Keratinocyte (primary cell): ENCODE measurements around the gene SDK2. TPM values are rescaled to one million over a fixed set of nuclear protein-coding genes. Genes with fewer than 3 reads are reported as not detected.

ENCODE experiments used
- DNase-seq: peaks from one replicate; pipeline ENCODE4 v3.0.0-alpha.2; 2011; ENCODE audit warnings: low read depth, missing footprints, low spot score
- FAIRE-seq: peaks from 2 replicates; lab custom pipeline; 2011; peaks lifted over from hg19 to GRCh38; lab: Jason Lieb, UNC
- H2AFZ ChIP-seq: 2 replicates; pipeline ENCODE4 v1.6.0; 2012; ENCODE audit warnings: low read length, control low read depth, inconsistent platforms; ENCODE audit not compliant: control insufficient read depth
- H3K27ac ChIP-seq: 2 replicates; pipeline ENCODE4 v1.5.1; 2011; ENCODE audit warnings: low read length; ENCODE audit not compliant: control insufficient read depth, insufficient read depth
- H3K27me3 ChIP-seq: 3 replicates; pipeline ENCODE4 v1.6.0; 2011; ENCODE audit warnings: low read length; ENCODE audit not compliant: control insufficient read depth, insufficient read depth; ENCODE audit errors: extremely low read depth
- H3K36me3 ChIP-seq, 2 experiments: 2 replicates in 1 of 2; 3 replicates in 1 of 2; pipeline ENCODE4 v1.5.1; 2011; ENCODE audit warnings: low read length in 2 of 2, mild to moderate bottlenecking in 1 of 2; ENCODE audit not compliant: control insufficient read depth in 2 of 2, insufficient read depth in 2 of 2; ENCODE audit errors: extremely low read depth in 1 of 2
- H3K4me1 ChIP-seq: 3 replicates; pipeline ENCODE4 v1.5.1; 2011; ENCODE audit warnings: low read length; ENCODE audit not compliant: control insufficient read depth, insufficient read depth; ENCODE audit errors: extremely low read depth
- H3K4me2 ChIP-seq: 3 replicates; pipeline ENCODE4 v1.6.0; 2011; ENCODE audit warnings: low read depth, low read length; ENCODE audit not compliant: control insufficient read depth, insufficient read depth; ENCODE audit errors: extremely low read depth
- H3K4me3 ChIP-seq, 3 experiments: fragments of 200-600 bp in 1 of 3; sonication (generic) in 1 of 3; 2 replicates in 2 of 3; 3 replicates in 1 of 3; pipeline ENCODE4 v1.5.1; 2011 to 2016; ENCODE audit warnings: low read length in 3 of 3, mild to moderate bottlenecking in 3 of 3, control low read depth in 2 of 3, inconsistent platforms in 1 of 3, low read depth in 1 of 3, mixed read lengths in 1 of 3, mixed run types in 1 of 3, moderate library complexity in 1 of 3; ENCODE audit not compliant: control insufficient read depth in 2 of 3, insufficient read depth in 2 of 3; ENCODE audit errors: extremely low read depth in 1 of 3
- H3K79me2 ChIP-seq: 2 replicates; pipeline ENCODE4 v1.6.0; 2012; ENCODE audit warnings: low read length; ENCODE audit not compliant: control insufficient read depth, insufficient read depth
- H3K9ac ChIP-seq: 3 replicates; pipeline ENCODE4 v1.6.0; 2011; ENCODE audit warnings: low read length; ENCODE audit not compliant: control insufficient read depth, insufficient read depth; ENCODE audit errors: extremely low read depth
- H3K9me1 ChIP-seq: 3 replicates; pipeline ENCODE4 v1.6.0; 2011; ENCODE audit warnings: low read length; ENCODE audit not compliant: control insufficient read depth, insufficient read depth; ENCODE audit errors: extremely low read depth
- H3K9me3 ChIP-seq: 2 replicates; pipeline ENCODE4 v1.5.1; 2012; ENCODE audit warnings: low read depth, low read length; ENCODE audit not compliant: control insufficient read depth
- H4K20me1 ChIP-seq: 3 replicates; pipeline ENCODE4 v1.6.0; 2011; ENCODE audit warnings: low read length; ENCODE audit not compliant: control insufficient read depth, insufficient read depth; ENCODE audit errors: extremely low read depth
- CTCF ChIP-seq, 3 experiments: IDR thresholded peaks in 1 of 3; conservative IDR thresholded peaks in 1 of 3; optimal IDR thresholded peaks in 1 of 3; 2 replicates in 2 of 3; 3 replicates in 1 of 3; pipeline versions ENCODE3 to v1.5.1; 2011; ENCODE audit warnings: low read length in 3 of 3, mild to moderate bottlenecking in 3 of 3, moderate library complexity in 2 of 3, control low read depth in 1 of 3, inconsistent platforms in 1 of 3; ENCODE audit not compliant: insufficient read depth in 2 of 3; ENCODE audit errors: extremely low read depth in 1 of 3
- EZH2 ChIP-seq: IDR thresholded peaks from one replicate; pipeline ENCODE4 v1.6.1; 2012; ENCODE audit warnings: inconsistent platforms, mild to moderate bottlenecking, low read length, moderate library complexity
- dilution Hi-C: fragments of 300-500 bp; cut with MboI; formaldehyde crosslinking; loops from one replicate; pipeline ENCODE4 v1.7.0; 2020; ENCODE audit warnings: low sequenced_read_pairs; ENCODE audit not compliant: extremely low pct_ligation_motif_present
- polyA plus RNA-seq, 5 experiments: library from polyadenylated mRNA; depleted of rRNA in 3 of 5; stranded (reverse) in 3 of 5; stranded (forward) in 1 of 5; unstranded in 1 of 5; fragments of >200 nt; gene quantifications; 1 replicate in 1 of 5; 2 replicates in 3 of 5; 3 replicates in 1 of 5; pipeline versions ENCODE4 v1.2.1 to v1.2.3, GENCODE V29; 2011 to 2012; ENCODE audit warnings: missing spikeins in 2 of 5, low read depth in 1 of 5, low replicate concordance in 1 of 5

The SDK2 gene
- polyA plus RNA-seq, 1 donor (not counting 4 experiments of a cell fraction or from before 2014, with no cell fraction given) = 1.8 TPM

- TF ChIP-seq CTCF (optimal IDR thresholded peaks at IDR 0.05 in 1 of 3, IDR thresholded peaks at IDR 0.05 in 1 of 3, conservative IDR thresholded peaks at IDR 0.05 in 1 of 3; ENCODE audit: extremely low read depth in 1 of 3, insufficient read depth in 2 of 3, low read length in 3 of 3) = no peak
- TF ChIP-seq EZH2 = no peak
- no peak for FAIRE-seq
Measured at GRCh38 chr17:73494950-73495349, 149.3 kb downstream of the SDK2 start.

DNA sequence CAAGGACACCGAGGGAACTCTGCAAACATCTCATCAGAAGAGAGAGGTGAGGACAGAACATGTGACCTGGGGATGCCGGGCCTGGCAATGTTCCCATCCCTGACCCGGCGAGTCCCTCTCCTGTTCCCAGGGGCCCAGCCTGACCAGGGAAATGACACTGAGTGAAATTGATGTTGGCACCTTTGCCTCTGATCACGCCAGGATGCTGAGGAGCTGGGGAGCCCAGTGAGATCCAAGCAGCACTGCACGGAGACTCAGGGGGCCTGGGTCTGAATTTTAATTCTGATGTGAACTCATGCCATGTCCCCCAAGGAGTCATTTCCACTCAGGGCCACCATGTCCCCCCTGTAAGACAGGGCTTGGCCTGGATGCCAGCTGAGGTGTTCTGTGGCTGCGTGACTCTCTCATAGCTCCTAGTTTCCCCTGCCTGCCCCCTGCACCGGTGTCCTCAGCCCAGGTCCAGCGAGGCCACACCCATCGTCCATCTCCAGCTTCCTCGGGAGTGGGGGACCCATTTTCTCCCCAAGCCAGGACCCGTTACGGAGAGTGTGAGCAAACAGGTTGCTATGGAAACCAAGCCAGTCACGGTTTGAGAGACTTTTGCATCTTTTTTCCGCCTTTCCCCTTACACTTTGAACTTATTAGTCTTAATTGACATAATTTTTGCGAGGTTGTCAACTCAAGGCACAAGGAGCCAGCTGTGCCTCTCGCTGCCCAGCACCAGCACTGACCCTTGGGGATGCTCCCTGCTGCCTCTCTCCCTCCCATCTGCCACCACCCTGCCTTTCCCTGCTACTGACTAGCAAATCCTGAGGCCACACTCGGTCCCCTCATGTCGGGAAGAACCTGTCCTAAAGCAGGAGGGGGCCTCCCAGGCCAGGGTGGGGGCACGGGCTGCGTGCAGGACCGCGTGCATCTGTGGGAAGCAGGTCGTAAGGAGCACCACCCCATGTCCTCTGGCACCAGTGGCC, 150.0 kb downstream of the SDK2 start:
- dilution Hi-C loops = no loop called here
- no peak overlapping the region for H3K4me2 ChIP-seq
- no peak for TF ChIP-seq EZH2
- no peak for TF ChIP-seq CTCF (optimal IDR thresholded peaks at IDR 0.05 in 1 of 3, IDR thresholded peaks at IDR 0.05 in 1 of 3, conservative IDR thresholded peaks at IDR 0.05 in 1 of 3; ENCODE audit: extremely low read depth in 1 of 3, insufficient read depth in 2 of 3, low read length in 3 of 3)
- H3K79me2 ChIP-seq = no peaks in the 10 kb centered on the region
- no peaks in the 10 kb centered on the region for H4K20me1 ChIP-seq
- peaks cover 3% of the 10 kb centered on the region for H3K27me3 ChIP-seq
- H3K4me3 ChIP-seq = no peak overlapping the region
- DNase-seq = no peak
- H3K9me1 ChIP-seq = no peaks in the 10 kb centered on the region
- no peaks in the 10 kb centered on the region for H3K36me3 ChIP-seq
- H3K9ac ChIP-seq = no peak overlapping the region
- FAIRE-seq = no peak
- peaks cover 14% of the 10 kb centered on the region for H3K4me1 ChIP-seq
- no peak overlapping the region for H3K27ac ChIP-seq
- H3K9me3 ChIP-seq = no peaks in the 10 kb centered on the region
- no peak overlapping the region for H2AFZ ChIP-seq

More at GRCh38 chr17:73494950-73495349, 149.3 kb downstream of the SDK2 start:
- no peak overlapping the region for H3K4me2 ChIP-seq
- H2AFZ ChIP-seq = no peak overlapping the region
- no peak overlapping the region for H3K27ac ChIP-seq
- no peaks in the 10 kb centered on the region for H3K9me3 ChIP-seq
- DNase-seq = no peak
- H3K36me3 ChIP-seq = no peaks in the 10 kb centered on the region
- no peaks in the 10 kb centered on the region for H3K9me1 ChIP-seq
- H3K4me1 ChIP-seq = peaks cover 14% of the 10 kb centered on the region
- H3K79me2 ChIP-seq = no peaks in the 10 kb centered on the region
- no peaks in the 10 kb centered on the region for H4K20me1 ChIP-seq
- dilution Hi-C loops = no loop called here
- no peak overlapping the region for H3K4me3 ChIP-seq
- no peak overlapping the region for H3K9ac ChIP-seq
- H3K27me3 ChIP-seq = peaks cover 3% of the 10 kb centered on the region
